Measurements from ENCODE around the gene CAMTA1.
"Not testable (repeated sequence)": the region's sequence is repeated elsewhere in the genome, so short reads cannot be mapped to it uniquely, and the experiment has no call there.

CAMTA1 gene

GRCh38 chr1:6912518-6912917 is 127.3 kb downstream of the CAMTA1 start:
- DNase-seq: peak; percentile 43

GRCh38 chr1:6913086-6913485 is 127.8 kb downstream of the CAMTA1 start:
- no peak for DNase-seq

GRCh38 chr1:6914706-6915105 is 129.5 kb downstream of the CAMTA1 start:
- DNase-seq: no peak

DNA sequence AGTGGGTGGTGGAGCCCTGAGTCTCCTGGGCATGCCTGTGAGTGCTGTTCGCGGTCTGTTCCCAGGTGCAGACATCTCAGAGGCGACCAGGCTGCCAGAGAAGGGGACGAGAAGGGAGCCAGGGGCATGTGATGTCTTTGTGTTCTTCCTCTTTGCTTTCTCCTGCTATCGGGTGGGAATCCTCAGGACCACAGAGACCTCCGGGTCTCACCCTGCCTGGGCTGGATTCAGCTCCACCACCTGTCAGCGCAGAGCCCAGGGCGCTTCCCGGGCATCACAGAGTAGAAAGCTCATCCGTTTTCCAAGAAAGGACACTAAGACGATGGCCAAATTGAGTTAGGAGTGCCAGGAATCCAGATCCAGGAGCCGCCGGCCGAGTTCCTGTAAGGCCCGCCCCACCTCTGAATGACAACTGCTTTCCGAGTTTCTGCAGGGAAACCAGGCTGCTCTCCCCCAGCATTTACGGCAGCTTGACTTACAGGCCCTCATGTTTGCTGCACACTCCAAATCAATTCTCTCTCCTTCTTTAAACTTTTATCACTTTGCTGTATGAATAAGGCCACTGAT is 130.8 kb downstream of the CAMTA1 start:
- DNase-seq: no peak

DNA sequence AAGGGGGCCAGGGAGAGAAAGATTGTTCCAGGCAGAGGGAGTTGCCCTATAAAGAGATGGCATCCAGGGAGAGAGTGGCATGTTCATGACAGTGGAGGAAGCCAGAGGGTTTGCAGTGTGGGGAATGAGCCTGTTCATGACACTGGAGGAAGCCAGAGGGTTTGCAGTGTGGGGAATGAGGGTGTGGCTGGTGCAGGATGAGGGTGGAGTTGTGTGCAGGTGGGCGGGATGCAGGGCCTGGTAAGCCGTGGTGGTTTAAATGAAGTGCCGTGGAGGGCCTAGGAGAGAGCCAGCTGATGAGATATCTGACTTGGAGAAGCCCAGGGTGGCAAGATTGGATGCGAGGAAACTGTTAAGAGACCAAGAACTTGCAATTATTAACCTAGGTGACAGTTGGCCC is 131.8 kb downstream of the CAMTA1 start:
- DNase-seq: no peak

DNA sequence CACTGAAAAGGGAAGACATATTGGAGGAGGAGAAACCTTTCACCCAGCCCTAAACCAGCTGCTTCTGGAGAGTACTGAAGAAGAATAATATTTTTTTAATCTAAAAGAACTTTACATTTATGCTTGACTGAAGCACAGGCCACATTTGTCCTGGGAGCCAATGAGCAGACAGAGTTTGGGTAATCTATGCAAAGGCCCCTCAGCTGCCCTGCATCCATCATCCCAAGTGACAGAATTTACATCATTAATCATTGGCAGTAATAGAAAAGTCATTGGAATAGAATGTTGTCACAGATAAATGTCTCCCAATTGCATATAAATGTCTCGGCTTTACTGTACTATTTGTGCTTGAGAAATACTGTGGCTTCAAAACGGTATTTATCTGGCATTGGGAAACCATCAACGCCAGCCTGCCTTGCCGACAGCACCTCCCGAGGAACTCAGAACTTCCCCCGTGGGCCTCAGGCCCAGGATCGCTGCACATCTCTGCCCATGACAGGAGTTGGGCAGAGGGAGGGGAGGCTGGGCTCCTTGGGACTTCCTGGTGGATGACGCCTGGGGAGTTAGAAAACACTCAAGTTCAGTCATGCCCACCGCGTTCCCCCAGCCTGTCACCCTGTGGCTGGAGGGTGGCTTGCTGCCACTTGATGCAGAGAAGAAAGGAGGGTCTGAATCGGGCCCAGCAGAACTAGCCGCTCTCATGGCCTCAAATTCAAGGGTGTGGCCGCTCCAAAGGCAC is 133.1 kb downstream of the CAMTA1 start:
- DNase-seq: no peak

GRCh38 chr1:6918925-6919511 is 133.8 kb downstream of the CAMTA1 start:
- DNase-seq: no peak

DNA sequence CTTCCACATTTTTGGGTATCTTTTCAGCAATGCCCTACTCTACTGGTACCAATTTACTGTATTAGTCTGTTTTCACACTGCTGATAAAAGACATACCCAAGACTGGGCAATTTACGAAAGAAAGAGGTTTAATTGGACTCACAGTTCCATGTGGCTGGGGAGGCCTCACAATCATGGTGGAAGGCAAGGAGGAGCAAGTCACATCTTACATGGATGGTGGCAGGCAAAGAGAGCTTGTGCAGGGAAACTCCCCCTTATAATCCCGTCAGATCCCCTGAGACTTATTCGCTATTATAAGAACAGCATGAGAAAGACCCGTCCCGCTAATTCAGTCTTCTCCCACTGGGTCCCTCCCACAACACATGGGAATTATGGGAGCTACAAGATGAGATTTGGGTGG is 136.3 kb downstream of the CAMTA1 start:
- DNase-seq: not testable (repeated sequence)

DNA sequence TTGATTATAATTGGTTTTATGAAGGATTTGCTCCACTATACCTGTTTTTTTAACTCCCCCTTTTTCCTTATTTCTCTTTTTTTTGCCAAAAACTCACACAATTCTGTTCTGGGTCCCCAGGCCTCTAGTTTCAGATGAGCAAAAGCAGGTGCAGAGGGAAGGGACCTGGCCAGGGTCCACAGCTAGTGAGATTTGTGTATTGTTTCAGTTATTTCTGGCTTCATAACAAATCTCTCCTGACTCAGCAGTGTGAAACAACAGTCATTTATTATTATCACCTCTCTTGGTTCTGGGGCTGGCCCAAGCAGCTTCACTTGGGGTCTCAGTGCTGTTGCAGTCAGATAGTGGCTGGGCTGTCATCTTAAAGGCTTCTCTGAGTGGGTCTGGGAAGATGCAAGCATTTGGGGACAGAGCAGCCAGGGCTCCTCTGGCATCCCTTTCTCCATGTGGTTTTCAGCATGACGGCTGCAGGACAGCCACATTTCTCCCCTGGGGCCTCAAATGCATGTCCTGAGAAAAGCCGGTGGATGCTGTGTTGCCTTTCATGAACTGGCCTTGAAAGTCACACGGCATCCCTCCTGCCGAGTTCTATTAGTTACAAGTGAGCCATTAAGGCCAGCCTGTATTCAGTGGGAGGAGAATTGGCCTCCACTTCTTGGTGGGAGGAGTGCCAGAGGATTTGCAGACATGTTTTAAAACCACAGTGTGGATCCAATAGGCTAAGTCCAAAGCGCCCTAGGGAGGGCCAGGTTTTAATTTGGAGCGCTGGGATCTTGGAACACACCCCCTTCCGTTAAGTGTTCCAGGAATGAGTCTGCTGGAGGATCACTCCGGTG is 137.1 kb downstream of the CAMTA1 start:
- DNase-seq: no peak

- DNase-seq: no peak
Observed at GRCh38 chr1:6923012-6923411, 137.8 kb downstream of the CAMTA1 start.

- DNase-seq: no peak
Observed at GRCh38 chr1:6923416-6923815, 138.2 kb downstream of the CAMTA1 start.

- DNase-seq: no peak
Observed at GRCh38 chr1:6923955-6924881, 139.0 kb downstream of the CAMTA1 start.

DNA sequence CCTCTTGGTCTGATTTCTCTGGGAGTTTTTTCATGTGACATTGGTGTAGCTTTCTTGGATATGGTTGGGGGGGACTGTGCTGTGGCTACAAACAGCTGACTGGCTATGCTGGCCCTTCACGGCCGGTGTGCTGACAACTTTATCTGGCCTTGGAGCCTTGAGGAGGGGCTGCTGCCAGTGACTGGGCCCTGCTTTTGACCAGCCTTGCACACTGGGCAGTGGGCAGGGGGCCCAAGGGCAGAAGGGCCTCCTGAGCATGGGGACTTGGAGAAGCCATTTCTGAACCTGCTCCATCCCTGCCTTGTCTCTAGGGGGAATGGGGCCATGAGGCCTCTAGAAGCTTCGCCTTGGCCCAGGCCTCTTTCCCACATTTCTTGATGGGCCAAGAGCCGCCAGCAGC is 139.6 kb downstream of the CAMTA1 start:
- no peak for DNase-seq

GRCh38 chr1:6927626-6928025 is 142.4 kb downstream of the CAMTA1 start:
- DNase-seq: no peak

- no peak for DNase-seq
Observed at GRCh38 chr1:6928106-6928885, 143.0 kb downstream of the CAMTA1 start.

DNA sequence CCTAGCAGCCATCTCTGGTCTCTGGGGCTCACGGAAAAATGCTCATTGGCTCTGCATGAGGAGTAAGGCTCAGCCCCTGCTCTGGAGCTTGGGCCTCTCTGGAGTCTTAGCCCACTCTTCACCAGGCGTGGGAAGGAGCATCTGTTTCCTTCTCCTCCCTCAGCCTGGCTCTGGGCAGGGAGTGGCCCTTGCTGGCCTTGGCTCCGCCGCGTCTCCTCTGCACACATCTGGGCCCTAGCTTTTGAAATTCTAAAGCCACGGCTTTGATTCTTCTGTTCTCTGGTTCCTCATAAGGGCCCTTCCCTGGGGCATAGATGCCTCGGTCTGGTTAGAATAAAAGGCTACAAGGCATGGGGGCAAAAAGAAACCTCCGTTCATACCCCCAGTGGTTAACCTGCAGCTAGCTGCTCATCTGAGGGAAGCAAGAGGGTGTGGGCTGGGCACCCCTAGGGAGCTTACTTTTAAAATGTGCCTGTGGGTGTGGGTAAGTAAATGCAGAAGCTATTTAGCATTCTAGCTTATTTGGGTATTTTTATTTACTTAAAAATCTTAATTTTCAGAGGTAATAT is 145.6 kb downstream of the CAMTA1 start:
- no peak for DNase-seq

- no peak for DNase-seq
Observed at GRCh38 chr1:6935361-6935883, 150.2 kb downstream of the CAMTA1 start.

GRCh38 chr1:6935911-6936690 is 150.8 kb downstream of the CAMTA1 start:
- no peak for DNase-seq

DNA sequence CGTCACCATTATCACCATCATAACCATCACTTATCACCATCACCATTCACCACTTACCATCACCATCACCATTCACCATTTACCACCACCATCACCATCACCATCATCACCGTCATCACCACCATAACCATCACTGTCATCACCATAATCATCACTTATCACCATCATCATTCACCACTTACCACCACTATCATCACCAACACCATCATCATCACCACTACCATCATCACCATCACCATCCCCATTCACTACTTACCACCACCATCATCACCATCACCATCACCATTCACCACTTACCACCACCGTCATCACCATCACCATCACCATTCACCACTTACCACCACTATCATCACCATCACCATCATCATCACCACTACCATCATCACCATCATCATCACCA is 151.8 kb downstream of the CAMTA1 start:
- no peak for DNase-seq

DNA sequence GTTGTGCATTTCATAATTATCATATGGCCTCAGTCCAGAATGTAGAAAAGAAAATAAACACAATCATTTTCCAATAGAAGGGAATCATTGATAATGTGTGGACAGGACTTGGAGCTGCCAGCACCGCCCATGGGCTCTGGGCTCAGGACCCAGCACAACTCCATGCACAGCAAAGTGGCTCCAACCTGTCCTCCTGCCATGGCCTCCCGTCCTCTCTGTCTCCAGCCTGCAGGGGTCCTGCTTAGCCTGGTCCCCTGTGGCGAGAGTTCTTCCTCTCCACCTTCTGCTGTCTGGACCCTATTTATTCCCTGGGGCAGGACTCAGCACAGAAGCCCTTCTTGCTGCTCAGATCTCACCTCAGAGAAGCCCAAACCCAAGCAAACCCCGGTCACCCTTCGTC is 154.1 kb downstream of the CAMTA1 start:
- DNase-seq: no peak
